ENCODE measurements around the gene PAPSS2.

GRCh38 chr10:87751274-87751673 lies 91.6 kb downstream of the PAPSS2 start:
- TF ChIP-seq REST (IDR thresholded peaks at IDR 0.05) (no peak), CTCF (IDR thresholded peaks at IDR 0.05; ENCODE audit: low read depth, low read length, missing input control) (no peak), ATF3 (IDR thresholded peaks at IDR 0.05) (no peak), MAX (IDR thresholded peaks at IDR 0.05) (no peak), RAD21 (IDR thresholded peaks at IDR 0.05) (no peak), EGR1 (IDR thresholded peaks at IDR 0.05; ENCODE audit: low read depth in 2 of 2) (no peak), JUND (IDR thresholded peaks at IDR 0.05) (no peak), SP1 (IDR thresholded peaks at IDR 0.05) (no peak), GABPA (IDR thresholded peaks at IDR 0.05 in 1 of 2, conservative IDR thresholded peaks at IDR 0.05 in 1 of 2) (no peak), ZBTB33 (IDR thresholded peaks at IDR 0.05) (no peak), FOXA1 (IDR thresholded peaks at IDR 0.05) (no peak), YY1 (IDR thresholded peaks at IDR 0.05) (no peak), NR2F2 (IDR thresholded peaks at IDR 0.05) (no peak)

Measured in liver (tissue), 3 donors.